ENCODE data around the gene CRYBB2.

DNA sequence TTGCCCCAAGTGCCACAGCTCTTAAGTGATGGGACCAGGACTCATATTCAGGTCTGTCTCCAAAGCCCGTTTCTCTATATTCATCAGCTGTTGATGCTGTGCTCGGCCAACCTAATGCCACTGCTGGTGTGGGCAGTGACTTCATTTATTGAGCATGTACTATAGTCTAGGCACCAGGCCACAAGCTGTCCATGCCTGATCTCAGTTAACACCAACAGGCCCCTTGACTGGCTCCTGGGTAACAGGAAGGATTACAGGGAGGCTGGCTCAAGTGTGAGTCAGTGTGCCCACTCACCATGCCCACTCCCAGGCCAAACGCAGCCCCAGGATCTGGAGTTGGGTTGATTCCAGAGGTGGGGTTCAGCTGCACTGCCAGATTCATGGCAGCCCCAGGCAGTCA lies 8.6 kb upstream of the CRYBB2 start:
- TF ChIP-seq, protein P1, sequence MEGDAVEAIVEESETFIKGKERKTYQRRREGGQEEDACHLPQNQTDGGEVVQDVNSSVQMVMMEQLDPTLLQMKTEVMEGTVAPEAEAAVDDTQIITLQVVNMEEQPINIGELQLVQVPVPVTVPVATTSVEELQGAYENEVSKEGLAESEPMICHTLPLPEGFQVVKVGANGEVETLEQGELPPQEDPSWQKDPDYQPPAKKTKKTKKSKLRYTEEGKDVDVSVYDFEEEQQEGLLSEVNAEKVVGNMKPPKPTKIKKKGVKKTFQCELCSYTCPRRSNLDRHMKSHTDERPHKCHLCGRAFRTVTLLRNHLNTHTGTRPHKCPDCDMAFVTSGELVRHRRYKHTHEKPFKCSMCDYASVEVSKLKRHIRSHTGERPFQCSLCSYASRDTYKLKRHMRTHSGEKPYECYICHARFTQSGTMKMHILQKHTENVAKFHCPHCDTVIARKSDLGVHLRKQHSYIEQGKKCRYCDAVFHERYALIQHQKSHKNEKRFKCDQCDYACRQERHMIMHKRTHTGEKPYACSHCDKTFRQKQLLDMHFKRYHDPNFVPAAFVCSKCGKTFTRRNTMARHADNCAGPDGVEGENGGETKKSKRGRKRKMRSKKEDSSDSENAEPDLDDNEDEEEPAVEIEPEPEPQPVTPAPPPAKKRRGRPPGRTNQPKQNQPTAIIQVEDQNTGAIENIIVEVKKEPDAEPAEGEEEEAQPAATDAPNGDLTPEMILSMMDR (IDR thresholded peaks at IDR 0.05) = no peak
- no peak for TF ChIP-seq POLR2A (IDR thresholded peaks at IDR 0.05)

Data from Peyer's patch (tissue), 4 donors.